NCI-H774 (cell line): ENCODE results near the gene ALDH3A2.
"Not testable (repeated sequence)": the region's sequence is repeated elsewhere in the genome, so short reads cannot be mapped to it uniquely, and the experiment has no call there.

Experiments used
- DNase-seq: peaks from one replicate; lab custom pipeline; 2025; lab: John Stamatoyannopoulos, UW

Gene ALDH3A2

GRCh38 chr17:19678581-19679453 lies 30.3 kb downstream of the ALDH3A2 start:
- no peak for DNase-seq

- DNase-seq, result no peak
Observed at GRCh38 chr17:19683117-19683516, 34.6 kb downstream of the ALDH3A2 start.

DNA sequence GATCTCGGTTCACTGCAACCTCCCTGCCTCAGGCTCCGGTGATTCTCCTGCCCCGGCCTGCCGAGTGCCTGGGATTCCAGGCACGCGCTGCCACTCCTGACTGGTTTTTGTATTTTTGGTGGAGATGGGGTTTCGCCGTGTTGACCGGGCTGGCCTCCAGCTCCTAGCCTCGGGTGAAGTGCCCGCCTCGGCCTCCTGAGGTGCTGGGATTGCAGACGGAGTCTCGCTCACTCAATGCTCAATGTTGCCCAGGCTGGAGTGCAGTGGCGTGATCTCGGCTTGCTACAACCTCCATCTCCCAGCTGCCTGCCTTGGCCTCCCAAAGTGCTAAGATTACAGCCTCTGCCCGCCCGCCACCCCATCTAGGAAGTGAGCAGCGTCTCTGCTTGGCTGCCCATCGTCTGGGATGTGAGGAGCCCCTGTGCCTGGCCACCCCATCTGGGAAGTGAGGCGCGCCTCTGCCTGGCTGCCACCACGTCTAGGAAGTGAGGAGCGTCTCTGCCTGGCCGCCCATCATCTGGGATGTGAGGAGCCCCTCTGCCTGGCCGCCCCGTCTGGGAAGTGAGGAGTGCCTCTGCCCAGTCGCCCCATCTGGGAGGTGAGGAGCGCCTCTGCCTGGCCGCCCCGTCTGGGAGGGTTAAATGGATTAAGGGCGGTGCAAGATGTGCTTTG lies 36.5 kb downstream of the ALDH3A2 start:
- DNase-seq, result not testable (repeated sequence)

- no peak for DNase-seq
Observed at GRCh38 chr17:19686400-19687090, 38.0 kb downstream of the ALDH3A2 start.

DNA sequence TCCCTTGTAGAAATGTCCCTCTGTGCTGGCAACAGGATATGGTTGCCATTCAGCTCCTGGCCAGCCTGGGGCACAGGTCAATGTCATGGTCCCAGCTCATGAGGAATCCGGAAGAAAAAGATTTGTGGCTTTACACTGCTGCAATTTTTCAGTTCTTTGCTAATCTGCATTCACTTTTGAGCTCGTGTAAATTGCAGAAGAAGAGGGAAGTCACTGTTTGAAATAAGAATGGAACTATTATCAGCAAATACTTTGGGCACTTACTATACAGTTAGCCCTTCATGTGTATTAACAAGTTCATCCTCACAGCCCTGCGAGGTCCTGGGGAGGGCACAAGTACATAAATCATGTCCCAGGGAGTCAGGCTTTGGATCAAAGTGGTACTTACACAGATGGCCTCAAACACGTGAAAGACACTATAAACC lies 53.7 kb downstream of the ALDH3A2 start:
- DNase-seq, result no peak

- DNase-seq, result no peak
Observed at GRCh38 chr17:19703106-19703827, 54.7 kb downstream of the ALDH3A2 start.

DNA sequence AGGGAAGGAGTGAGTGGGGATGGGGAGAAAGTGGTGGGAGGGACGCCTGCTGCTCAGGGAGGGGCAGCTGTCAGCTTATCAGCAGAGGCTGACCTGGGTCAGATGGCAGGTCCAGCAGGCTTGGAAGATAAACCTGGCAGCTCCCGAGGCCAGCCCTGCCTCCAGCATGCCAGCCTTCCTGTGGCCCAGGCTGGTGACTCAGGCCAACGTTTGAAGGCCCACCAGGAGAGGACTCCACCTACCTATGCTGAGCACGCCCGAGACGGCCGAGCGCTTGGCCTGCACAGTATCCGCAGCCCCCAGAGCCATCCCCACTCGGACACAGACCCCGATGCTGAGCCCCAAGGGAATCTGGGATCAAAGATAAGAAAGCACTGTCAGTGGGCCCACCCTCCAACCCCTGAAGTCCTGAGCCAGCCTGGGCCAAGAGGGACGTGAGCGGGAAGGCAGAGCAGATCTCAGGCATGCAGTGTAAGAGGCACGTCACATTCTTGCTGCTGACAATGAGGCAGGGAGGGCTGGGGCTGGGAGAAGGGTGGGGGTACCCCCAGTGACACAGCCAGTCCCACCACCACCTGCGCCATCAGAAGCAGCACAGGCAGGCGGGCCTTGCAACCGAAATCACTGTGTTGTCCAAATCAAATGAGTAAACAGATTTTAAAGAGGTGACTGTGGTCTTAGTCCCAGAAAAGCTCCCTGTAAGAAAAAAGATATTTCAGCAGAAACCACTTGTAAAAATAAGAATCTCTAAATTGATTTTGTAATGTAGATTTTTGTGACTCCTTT lies 55.5 kb downstream of the ALDH3A2 start:
- DNase-seq, result no peak

DNA sequence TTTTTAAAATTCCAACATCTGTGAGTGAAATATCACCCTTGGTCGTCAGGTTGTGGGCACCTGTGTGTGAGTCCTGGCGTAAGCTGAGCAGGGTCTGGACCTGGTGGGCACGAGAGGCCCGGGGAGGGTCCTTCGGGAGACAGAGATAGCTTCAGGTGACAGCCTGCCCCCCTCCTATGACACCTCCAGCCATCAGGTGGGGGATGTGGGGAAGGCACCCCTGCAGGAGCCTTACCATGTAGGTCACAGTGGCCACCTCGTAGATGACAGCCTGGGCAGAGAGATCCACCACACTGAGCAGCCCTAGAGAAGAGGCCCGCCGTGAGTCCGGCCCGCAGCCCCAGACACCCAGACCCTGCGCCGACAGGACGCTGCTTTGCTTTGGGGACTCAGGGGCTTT lies 56.6 kb downstream of the ALDH3A2 start:
- DNase-seq, result no peak

GRCh38 chr17:19705771-19706770 lies 57.5 kb downstream of the ALDH3A2 start:
- DNase-seq, result no peak

DNA sequence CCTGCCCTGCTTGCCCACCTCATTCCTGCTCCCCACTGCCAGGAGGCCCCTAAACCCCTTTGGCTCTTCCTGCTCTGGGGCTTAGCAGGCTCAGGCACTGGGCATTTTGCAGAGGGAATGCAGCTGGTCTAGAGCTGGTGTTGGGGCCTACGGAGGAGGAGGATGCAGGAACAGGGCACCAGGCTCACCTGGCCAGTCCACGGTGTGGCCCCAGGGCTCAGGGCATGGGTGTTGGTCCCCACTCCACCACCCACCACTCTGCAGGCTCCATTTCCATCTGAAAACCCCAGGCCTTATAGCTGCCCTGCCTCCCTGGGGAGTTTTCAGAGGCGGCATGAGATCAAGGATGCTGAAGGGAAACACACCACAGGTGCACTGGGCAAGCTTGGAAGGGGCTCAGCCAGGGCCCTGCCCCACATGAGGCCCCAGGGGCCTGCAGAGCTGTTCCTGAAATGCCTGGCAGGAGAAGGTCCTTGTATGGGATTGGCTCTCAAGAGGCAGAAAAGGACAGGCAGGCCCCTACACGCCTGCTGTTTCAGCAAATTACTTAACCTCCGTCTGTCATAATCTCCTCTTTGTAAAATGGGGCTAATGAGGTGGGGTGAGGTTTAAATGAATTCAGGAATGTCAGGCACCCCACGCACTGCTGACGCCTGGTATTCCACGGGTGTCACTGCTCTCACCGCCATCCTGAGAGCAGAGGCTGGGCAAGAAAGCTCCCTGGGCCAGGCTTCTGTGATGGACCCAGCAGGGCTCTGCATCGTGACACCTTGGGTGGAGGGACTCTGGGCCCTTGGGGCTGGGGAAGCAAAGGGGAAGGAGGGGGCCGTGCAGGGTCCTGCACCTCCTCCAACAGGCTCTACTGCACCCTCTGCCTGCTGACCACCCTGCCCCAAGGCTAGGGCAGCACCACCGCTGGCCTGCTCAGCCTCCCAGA lies 58.5 kb downstream of the ALDH3A2 start:
- no peak for DNase-seq

- DNase-seq, result no peak
Observed at GRCh38 chr17:19707728-19708221, 59.2 kb downstream of the ALDH3A2 start.

- no peak for DNase-seq
Observed at GRCh38 chr17:19708431-19709175, 60.1 kb downstream of the ALDH3A2 start.

DNA sequence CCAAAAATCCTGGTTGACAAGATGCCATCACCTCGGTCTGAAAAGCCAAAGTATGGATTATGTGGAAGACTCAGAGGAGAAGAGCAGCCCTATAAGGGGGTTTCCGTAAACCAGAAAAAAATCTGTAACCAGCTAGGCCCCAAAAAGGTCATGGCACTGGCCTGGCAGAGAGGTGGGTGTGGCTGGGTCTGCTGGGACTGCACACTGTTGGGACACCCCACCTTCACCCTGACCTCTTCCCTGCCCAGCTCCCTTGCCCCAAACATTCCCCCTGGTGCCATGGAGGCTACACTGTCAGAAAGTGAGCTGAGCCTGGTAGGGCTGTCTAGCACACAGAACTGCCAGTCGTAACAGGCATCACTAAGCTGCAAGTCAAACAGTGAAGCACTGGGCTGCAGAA lies 61.3 kb downstream of the ALDH3A2 start:
- no peak for DNase-seq

DNA sequence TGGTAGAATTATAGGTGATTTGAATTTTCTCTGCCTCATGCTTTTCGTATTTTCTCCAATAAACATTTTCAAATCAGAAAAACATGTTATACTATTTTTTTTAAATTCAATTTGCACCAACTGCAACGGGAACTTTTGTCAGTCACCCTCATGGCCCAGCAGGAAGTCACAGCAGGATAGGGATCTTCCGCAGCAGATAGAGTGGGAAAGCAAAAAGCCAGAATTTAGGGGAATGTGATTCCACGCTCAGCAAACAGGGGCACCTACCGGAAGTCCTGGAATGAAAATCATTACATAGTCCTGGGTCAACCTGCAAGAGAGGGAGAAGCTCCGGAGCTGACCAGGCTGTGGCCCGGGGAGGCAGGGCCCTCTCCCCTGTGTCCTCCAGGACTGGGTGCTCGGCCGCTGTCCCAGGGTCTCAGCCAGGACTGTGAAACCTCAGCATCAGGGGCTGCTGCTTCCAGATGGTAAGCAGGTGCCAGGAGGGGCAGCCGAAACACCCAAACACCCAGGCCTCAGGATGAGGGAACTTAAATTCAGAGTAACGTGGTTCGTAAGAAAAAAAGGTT lies 64.0 kb downstream of the ALDH3A2 start:
- DNase-seq, result no peak

GRCh38 chr17:19713462-19713861 lies 64.9 kb downstream of the ALDH3A2 start:
- no peak for DNase-seq

GRCh38 chr17:19713901-19714361 lies 65.4 kb downstream of the ALDH3A2 start:
- DNase-seq, result no peak
